Glomerular endothelial cell (primary cell): ENCODE data around the gene ILDR1. TPM values are rescaled to one million over a fixed set of nuclear protein-coding genes. Genes with fewer than 3 reads are reported as not detected.

Source experiments
- DNase-seq: peaks from one replicate; pipeline ENCODE4 v3.0.0-alpha.2; 2011; ENCODE audit warnings: low read depth, low spot score; ENCODE audit errors: extremely low read depth
- total RNA-seq: library from RNA; depleted of rRNA; stranded (reverse); fragments of >200 nt; gene quantifications from 2 replicates; pipeline ENCODE4 v1.2.3, GENCODE V29; 2015

ILDR1 gene
- total RNA-seq, 1 donor from 2014 or later, result not detected

DNA sequence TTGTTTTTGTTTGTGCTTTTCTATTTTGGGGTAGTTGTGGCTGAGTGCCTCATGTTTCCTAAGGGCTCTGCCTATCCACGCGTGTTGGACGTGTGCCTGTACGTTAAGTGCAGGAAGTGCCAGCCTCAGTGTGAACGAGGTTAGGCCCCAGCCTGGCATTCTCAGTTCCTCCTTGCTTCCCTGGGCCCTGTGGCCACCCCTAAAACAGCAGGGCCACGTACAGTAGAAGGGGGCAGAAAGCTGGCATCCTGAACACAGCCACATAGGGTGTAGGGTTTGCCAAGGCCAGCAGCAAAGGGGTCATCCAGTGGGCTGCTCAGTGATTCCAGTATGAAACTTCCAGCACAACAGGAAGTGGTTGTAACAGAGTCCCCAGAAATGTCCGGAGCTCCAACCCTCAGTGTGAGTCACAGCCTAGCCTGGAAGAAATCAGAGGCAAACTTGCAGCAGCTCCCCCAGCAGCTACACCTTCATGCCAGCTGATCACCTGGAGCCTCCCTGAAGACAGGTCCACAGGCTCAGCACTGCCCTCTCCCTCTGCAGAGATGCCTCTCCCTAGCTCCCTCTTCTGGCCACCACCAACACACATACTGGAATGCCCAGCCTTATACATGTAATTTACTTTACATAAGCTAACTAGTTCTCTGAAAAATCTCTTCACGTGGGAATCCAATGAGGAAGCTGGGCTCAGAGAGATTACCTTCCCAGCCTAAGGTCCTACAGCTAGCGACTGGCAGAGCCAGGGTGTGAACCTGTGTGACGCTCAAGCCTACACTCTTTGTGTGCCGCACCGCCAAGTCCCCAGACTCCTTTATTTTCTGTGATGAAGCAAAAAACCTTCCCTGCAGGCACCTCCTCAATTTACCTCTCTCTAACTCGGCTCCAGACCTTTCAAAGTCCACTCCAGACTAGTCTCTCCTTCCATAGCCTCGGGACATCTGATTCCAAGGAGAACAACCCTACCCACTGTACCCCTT lies 26.6 kb downstream of the ILDR1 start:
- DNase-seq, result no peak

DNA sequence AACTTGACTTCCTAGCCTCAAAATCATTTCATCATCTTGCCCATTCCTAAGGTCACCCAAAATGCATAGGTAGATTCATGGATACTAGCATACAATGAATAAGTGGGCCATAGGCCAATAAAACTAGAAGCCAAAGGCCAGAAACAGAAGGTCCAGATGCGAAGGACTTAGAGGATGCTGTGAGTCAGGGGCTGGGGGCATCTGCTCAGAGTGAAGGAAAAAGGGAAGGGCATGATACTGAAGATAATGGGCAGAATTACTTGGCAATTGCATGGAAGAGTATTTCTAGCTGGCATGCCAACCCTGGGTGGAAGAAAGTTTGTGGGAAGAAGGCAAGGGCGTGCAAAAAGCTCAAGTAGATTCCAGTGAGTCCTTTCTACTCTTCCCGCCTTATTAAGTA lies 27.5 kb downstream of the ILDR1 start:
- no peak for DNase-seq

DNA sequence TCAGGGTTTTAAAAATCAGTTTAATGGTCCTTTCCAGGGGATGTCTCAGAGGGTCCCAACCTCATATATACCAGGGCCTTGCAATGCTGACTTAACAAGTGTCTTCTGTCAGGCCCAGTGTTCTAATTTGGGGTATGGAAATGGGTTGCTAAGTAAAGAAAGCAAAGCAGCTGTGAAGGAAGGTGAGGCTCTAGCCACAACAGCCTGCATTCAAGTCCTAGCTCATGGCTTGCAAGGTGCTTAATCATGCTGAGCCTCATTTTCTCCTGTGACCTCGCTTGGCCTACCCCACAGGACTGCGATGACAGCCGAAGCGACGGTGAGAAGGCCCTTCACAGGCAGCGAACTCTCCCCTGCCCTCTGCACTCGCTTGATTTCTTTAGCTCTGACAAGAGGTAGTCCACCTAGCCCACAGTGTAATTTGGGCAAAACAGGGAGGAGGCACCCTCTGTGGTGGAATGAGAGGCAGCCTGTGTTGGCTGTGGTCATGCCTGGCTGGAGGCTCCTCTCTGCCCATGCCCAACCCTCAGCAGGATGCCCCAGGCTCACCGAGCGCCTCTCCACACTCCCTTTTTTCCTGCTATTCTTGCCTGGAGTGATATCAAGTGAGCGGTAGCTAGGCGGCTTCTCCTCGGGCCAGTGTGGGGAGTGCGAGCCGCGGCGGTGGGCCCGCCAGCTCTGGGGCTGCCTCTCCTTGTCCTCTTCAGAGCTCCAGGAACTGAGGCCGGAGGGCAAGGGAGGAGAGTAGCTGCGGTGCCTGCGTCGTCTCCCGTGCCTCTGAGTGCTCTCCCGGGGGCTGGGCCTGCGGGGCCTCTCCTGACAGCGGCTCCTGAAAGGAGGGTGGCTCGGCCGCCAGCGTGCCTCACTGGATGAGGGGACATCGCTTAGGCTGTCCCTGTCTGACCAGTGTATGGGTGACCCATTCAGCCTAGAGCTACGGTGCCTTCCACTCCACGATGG lies 29.2 kb downstream of the ILDR1 start:
- no peak for DNase-seq

DNA sequence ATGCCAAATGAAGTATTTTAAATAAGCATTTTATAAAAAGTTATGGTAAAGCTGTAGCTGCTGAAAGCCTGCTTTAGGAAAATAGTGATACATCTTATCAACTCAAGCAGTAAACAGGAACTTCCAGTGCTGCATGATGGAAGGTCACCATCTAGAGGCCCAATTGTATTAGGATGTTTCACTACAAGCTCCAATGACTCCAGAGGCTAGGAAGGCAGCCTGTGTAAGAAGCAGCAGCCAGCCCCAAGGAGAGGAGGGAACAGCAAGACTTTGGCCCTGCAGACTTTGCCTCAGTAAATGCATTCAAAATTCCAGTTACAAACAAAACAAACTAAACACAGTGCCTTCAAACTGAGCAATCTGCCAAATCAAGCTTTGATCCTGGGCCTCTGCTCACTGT lies 32.1 kb downstream of the ILDR1 start:
- no peak for DNase-seq

DNA sequence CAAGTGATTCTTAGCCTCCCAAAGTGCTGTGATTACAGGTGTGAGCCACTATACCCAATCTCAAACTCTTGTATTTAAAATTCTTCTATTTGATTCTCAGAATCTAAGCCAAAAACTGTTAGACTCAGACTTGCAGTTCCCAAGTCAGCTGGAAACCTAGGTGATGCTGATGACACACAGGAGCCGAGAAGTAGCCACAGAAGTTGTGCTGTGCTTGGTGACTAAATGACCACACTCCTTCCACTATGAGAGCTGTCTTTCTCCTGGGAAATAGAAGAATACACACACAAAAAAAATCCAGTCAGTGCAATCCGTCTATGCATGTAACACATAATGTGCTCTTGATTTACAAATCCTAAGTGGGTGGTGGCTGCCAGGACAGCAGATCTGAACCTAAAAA lies 33.9 kb downstream of the ILDR1 start:
- no peak for DNase-seq

DNA sequence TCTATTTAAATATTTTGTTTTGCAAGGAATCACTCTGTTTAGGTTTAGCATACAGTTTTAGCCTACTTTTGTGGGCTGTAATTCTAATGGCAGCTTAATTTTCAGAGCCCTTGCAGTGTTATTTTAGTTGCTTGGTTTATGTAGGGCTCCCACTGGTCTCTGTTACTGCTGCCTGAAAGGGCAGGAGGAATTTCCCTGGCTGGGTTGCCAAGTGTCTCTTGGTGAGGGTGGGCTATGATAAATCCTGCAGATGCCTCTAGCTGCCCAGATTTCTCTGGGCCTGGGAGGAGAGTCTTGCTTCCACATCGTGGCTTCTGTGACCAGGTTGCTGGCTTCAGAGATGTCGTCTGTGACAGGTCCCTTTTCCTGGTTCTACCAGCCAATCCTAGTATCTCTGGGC lies 36.2 kb downstream of the ILDR1 start:
- no peak for DNase-seq

DNA sequence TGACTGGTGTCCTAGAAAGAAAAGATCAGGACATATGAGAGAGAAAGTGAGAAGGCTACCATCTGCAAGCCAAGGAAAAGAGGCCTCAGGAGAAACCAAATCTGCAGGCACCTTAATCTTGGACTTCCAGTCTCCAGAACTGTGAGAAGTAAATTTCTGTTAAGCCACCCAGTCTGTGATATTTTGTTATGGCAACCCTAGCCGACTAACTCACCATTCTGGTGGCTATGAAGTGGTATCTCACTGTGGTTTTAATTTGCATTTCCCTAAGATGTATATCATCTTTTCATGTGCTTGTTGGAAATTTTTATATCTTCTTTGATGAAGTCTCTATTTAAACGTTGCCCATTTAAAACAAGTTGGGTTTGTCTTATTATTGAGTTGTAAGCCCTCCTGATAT lies 40.6 kb downstream of the ILDR1 start:
- no peak for DNase-seq

DNA sequence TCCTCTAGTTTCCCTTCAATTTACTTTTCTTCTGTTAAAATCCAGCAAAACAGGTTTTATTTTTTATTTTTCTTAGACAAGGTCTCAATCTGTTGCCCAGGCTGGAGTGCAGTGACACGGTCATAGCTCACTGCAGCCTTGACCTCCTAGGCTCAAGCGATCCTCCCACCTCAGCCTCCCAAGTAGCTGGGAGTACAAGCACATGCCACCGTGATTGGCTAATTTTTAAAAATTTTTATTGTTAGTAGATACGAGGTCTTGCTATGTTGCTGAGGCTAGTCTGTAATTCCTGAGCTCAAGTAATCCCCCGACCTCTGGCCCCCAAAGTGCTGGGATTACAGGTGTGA lies 41.6 kb downstream of the ILDR1 start:
- no peak for DNase-seq

DNA sequence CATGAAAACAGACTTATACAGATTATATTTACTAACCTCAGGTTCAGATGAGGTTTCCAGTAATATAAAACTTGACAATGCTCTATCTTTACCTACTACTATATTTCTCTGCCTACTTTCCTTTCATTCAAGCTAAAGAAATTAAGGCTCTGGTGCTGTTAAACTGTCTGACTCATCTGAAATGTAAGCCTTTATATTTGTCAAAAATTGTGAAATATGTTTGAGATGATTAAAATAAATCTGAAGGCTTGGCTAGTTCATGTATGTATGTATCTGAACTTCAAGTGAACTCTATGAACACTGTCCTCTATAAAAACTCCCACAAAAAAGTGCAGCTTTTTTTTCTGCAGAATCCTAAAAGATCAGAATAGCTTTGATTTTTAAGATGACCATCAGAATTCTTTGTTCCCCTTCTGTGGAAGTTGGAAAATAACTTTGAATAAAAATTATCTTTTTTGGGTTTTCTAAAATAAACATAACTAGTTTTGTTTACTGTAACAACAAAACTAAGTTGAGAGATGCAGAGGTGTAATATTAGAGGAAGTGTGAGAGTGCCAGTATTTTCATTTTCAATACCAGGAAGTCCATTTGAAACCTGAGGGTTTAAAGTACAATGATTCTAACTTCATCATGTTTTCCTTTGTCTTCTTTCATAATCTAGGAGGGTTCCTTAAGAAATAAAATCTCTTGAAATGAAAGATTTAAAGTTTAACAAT lies 42.2 kb downstream of the ILDR1 start:
- no peak for DNase-seq

DNA sequence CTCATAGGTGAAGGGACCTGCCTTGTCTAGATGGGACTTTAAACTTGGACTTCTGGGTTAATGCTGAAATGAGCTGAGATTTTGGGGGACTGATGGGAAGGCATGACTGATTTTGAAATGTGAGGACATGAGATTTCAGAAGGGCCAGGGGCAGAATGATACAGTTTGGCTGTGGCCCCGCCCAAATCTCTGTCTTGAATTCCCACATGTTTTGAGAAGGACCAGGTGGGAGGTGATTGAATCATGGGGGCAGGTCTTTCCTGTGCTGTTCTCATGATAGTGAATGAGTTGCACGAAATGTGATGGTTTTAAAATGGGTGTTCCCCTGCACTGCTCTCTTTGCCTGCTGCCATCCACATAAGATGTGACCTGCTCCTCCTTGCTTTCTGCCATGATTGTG lies 42.8 kb downstream of the ILDR1 start:
- no peak for DNase-seq

DNA sequence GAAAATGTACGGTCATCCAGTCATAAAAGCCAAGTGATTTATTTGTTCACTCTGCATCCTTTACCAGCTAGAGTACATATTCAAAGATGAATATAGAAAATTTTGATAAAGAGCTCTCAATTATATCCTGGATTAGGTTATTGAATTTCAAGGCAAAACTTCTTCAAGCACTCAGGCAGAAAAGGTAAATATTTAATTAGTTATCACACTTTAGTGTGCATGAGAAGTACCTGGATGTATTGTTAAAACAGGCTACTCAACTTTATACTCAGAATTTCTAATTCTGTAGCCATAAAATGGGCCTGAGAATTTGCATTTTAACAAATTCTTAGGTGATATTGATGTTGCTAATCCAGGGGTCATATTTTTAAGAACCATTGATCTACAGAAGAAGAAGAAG lies 45.3 kb downstream of the ILDR1 start:
- no peak for DNase-seq

DNA sequence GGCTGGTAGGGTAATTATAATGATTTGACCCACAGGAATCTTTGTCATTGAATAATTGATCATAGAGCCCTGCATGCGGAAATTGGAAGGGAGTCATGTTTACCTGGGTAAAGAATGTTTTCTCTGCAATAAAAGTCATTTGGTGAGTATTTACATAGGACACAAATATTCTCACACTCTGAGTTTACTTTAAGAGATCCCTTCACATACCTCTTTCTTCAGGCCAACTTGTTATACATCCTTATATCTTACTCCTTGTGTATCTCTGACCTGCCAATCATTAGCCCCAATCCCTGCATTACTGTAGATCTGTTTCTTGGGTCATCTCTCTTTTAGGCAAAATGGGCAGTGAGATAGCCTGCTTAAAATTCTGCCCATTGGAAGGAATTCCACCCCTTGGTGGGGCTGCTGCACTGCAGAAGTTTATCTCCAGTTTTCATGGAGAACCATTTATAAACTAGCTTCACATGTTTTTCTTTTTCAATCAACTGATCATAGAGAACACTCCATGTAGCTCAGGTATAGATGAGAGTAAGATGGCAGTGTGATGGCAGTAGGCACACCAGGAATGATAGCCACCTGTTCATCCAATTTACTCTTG lies 46.2 kb downstream of the ILDR1 start:
- no peak for DNase-seq

DNA sequence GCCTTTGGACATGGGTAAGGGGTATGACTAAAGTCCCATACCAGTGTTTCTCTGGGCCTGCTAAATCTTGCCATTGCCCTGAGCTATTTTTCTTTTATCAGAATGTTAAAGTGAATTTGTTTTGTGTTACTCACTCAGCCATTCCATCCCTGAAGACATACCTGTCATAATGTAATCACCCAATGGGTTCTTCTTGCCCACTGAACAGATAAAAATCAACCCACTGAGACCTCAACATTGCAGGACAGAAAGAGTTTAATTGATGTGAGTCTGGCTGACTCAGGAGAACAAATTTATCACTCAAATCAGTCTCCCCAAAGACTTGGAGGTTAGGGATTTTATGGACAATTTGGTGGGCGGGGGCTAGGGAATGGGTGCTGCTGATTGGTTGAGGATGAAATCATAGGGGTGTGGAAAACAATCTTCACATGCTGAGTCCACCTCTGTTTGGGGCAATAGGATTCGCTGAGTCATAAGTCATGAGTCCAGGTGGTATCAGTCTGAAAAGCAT lies 47.4 kb downstream of the ILDR1 start:
- DNase-seq, result no peak

DNA sequence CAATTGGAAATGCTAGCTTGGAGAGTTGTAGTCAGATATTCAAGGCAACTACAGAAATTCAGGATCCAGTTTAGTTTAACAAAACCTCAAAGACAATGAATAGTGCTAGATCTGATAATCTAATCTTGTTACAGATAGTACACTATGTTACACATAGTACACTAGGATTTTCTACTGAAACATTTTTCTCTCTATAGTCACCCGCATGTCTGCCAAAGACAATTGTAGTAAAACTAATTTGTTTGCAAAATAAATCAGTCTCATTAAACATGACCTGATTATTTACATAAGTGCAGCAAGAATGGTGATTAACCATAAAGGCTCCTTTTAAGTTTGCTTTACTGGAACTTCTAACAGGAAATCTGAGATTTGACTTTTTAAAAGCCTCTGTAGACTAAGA lies 52.0 kb downstream of the ILDR1 start:
- DNase-seq, result no peak

DNA sequence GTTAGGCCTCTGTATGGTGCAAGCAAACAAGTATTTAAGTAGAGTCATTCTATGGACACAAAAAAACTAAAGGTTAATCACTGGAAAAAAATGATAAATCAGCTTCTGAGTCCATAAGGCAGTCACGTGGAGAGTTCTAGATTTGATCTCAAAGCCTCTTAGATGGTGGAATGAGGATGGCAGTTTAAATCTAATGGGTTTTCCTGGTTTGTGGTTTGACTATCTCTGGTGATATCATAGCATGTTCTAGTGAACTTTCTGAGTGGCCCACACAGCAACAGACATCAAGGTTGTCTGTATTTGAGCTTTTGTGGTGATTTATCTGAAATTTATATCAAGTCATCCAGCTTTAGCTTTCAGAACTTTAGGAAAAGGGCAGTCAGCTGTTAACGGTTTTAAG lies 52.4 kb downstream of the ILDR1 start:
- no peak for DNase-seq

DNA sequence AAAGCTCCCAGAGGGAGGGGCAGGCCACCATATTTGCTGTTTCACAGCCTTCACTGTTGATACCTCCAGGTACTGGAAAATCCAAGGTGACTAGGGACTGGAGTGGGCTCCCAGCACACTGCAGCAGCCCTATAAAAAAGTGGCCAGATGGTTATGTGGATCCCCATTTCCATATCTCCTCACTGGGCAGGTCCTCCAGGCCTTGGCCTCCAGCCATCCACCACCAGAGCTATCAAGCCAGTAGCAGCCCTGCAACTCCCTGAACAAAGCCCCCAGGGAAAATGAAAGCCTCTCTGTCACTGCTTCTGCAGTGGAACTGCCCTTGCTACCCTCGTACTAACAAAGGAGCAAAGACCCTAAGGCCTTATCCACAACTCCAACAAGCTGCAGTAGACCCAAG lies 58.4 kb downstream of the ILDR1 start:
- no peak for DNase-seq

DNA sequence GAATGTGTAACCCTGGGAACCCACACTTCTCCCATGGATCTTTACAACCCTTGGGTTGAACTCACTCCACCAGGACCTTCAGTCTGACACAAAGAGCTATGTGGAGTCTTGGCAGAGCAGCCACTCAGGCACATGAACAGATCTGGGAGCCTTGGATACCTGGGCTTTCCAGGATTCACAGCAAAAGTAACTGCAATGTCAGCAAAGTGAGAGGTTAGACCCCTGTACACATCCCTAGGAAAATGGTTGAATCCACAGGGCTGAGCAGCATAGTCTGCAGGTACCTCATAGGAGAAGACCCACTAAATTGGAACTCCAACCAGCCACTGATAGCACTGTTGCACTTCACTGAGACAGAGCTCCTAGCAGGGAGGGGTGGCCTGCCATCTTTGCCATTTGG lies 59.6 kb downstream of the ILDR1 start:
- DNase-seq, result no peak

DNA sequence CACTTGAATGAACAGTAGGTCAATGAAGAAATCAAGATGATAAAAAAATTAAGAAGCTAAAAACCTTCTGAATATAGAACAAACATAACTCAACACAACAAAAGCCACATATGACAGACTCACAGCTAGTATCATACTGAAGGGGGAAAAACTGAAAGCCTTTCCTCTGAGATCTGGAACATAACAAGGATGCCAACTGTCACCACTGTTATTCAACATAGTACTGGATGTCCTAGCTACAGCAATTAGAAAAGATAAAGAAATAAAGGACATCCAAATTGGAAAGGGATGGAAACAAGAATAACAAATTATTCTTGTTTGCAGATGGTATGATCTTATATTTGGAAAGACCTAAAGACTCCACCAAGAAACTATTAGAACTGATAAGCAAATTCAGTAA lies 60.8 kb downstream of the ILDR1 start:
- DNase-seq, result no peak

DNA sequence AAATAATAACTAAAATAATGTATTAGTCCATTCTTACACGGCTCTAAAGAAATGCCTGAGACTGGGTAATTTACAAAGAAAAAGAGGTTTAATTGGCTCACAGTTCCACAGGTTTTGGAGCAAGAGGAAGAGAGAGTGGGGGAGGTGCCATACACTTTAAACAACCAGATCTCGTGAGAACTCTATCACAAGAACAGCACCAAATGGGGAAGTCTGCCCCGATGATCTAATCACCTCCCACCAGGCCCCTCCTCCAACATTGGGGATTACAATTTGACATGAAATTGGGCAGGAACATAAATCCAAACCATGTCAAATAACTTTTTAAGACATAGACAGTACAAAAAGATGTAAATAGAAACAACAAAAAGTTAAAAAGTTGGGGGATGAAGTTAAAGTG lies 63.2 kb downstream of the ILDR1 start:
- DNase-seq, result no peak

DNA sequence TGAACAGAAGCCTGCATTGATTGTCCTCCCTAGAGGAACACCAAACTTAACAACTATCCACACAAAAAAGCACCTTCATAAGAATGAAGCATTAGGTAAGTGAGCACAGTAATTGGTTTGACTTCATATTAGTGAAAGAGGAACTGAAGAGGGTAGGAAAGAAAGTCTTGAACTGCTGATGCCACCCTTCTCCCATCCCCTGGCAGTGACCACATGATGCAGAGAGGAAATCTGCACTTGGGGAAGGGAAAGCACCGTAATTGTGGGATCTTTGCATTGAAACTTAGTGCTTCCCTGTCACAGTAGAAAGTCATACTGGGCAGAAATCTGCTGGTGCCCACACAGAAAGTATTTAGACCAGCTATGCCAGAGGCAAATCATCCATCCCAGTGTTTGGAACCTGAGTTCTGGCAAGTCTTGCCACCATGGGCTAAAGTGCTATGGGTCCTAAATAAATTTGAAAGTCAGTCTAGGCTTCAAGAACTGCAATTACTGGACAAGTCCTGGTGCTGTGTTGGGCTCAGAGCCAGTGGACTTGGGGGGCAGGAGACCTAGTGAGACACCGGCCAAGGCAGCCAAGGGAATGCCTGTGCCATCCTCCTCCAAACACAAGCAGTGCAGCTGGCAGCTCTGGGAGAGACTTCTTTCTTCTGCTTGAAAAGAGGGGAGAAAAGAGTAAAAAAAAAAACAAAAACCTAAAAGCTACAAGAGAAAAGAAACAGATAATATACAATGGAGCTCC lies 64.2 kb downstream of the ILDR1 start:
- DNase-seq, result no peak
